ENCODE data around the gene UNC13D. TPM values are rescaled to one million over a fixed set of nuclear protein-coding genes. Genes with fewer than 3 reads are reported as not detected.

The UNC13D gene
- total RNA-seq, 1 experiment from 2014 or later, result 104 TPM

DNA sequence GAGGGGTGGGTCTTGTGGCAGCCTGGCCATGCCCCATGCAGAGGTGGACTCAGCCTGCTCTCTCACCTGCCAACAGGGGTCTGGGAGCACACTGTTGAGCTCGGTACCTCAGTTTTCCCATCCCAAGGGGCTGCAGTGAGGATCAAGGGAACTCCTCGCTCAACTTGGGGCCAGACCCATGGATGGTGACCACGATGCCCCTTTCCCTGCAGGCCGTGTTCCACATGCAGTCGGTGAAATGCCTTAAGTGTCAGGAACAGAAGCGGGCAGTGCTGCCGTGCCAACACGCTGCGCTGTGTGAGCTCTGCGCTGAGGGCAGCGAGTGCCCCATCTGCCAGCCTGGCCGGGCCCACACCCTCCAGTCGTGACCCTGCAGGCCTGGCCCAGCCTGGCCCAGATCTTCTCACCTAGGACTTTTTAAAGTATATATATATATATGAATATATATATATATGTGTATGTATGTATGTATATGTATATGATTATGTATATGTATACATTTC is 20.1 kb downstream of the UNC13D start:
- Mint-ChIP-seq H3K36me3 (ENCODE audit: insufficient read depth, unreplicated experiment) (peaks cover 74% of the 10 kb centered on the region), H3K4me1 (ENCODE audit: low read depth, unreplicated experiment) (peaks cover 6% of the 10 kb centered on the region), H3K27me3 (ENCODE audit: unreplicated experiment) (no peaks in the 10 kb centered on the region), H3K9me3 (ENCODE audit: low read depth, unreplicated experiment) (no peaks in the 10 kb centered on the region), H3K4me3 (ENCODE audit: low read depth, unreplicated experiment) (no peak overlapping the region), H3K27ac (ENCODE audit: unreplicated experiment) (peak overlapping the region; percentile 27)
- TF ChIP-seq, protein P1, sequence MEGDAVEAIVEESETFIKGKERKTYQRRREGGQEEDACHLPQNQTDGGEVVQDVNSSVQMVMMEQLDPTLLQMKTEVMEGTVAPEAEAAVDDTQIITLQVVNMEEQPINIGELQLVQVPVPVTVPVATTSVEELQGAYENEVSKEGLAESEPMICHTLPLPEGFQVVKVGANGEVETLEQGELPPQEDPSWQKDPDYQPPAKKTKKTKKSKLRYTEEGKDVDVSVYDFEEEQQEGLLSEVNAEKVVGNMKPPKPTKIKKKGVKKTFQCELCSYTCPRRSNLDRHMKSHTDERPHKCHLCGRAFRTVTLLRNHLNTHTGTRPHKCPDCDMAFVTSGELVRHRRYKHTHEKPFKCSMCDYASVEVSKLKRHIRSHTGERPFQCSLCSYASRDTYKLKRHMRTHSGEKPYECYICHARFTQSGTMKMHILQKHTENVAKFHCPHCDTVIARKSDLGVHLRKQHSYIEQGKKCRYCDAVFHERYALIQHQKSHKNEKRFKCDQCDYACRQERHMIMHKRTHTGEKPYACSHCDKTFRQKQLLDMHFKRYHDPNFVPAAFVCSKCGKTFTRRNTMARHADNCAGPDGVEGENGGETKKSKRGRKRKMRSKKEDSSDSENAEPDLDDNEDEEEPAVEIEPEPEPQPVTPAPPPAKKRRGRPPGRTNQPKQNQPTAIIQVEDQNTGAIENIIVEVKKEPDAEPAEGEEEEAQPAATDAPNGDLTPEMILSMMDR (IDR thresholded peaks at IDR 0.05; ENCODE audit: unreplicated experiment), result no peak
- intact Hi-C loops (cut with micrococcal nuclease; ENCODE audit: unreplicated experiment), result no loop called here
- CTCF ChIA-PET, result no interaction called here
- BruUV-seq (replicated peaks), result no TSS peak
- no peak for DNase-seq

DNA sequence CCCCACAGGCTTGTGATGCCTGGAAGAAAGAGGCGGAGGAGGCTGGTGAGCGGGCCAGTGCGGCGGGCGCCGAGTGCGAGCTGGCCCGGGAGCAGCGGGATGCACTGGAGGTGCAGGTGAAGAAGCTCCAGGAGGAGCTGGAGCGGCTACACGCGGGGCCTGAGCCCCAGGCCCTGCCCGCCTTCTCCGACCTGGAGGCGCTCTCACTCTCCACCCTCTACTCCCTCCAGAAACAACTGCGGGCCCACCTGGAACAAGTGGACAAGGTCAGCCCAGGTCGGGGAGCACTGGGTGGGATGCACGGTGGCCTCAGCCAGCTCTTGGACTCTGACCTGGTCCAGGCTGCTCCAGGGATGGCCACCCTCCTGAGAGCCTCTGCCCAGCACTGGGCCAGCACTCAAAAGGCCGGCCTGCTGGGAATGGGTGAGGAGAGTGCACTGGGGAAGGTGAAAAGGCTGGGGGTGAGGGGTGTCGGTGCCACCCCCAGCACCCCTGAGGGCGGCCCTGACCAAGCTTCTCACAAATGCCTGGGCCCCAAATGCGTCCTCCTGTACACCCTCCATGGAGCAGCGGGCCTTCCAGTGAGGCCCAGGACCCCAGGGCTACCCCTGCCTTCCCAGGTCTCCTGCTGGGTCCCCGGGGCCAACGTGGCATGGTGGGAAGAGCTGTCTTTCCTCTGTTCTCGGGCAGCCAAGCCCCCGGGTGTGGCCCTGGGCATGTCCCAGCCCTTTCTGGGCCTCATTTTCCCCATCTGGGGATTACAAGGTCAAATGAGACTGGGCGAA is 20.8 kb downstream of the UNC13D start:
- DNase-seq, result no peak
- H3K4me1 Mint-ChIP-seq (ENCODE audit: low read depth, unreplicated experiment), result peaks cover 6% of the 10 kb centered on the region
- no peaks in the 10 kb centered on the region for H3K9me3 Mint-ChIP-seq (ENCODE audit: low read depth, unreplicated experiment)
- TF ChIP-seq, protein P1 (IDR thresholded peaks at IDR 0.05; ENCODE audit: unreplicated experiment), result no peak
- intact Hi-C loops (cut with micrococcal nuclease; ENCODE audit: unreplicated experiment), result no loop called here
- H3K27ac Mint-ChIP-seq (ENCODE audit: unreplicated experiment), result no peak overlapping the region
- H3K27me3 Mint-ChIP-seq (ENCODE audit: unreplicated experiment), result no peaks in the 10 kb centered on the region
- no peak overlapping the region for H3K4me3 Mint-ChIP-seq (ENCODE audit: low read depth, unreplicated experiment)
- CTCF ChIA-PET, result no interaction called here
- no TSS peak for BruUV-seq (replicated peaks)
- peaks cover 74% of the 10 kb centered on the region for H3K36me3 Mint-ChIP-seq (ENCODE audit: insufficient read depth, unreplicated experiment)

GRCh38 chr17:75822800-75823166 is 21.4 kb downstream of the UNC13D start:
- peaks cover 74% of the 10 kb centered on the region for H3K36me3 Mint-ChIP-seq (ENCODE audit: insufficient read depth, unreplicated experiment)
- TF ChIP-seq, protein P1 (IDR thresholded peaks at IDR 0.05; ENCODE audit: unreplicated experiment), result no peak
- CTCF ChIA-PET, result no interaction called here
- H3K4me1 Mint-ChIP-seq (ENCODE audit: low read depth, unreplicated experiment), result peaks cover 6% of the 10 kb centered on the region
- no peak overlapping the region for H3K4me3 Mint-ChIP-seq (ENCODE audit: low read depth, unreplicated experiment)
- no peak overlapping the region for H3K27ac Mint-ChIP-seq (ENCODE audit: unreplicated experiment)
- no TSS peak for BruUV-seq (replicated peaks)
- DNase-seq, result no peak
- H3K27me3 Mint-ChIP-seq (ENCODE audit: unreplicated experiment), result no peaks in the 10 kb centered on the region
- no peaks in the 10 kb centered on the region for H3K9me3 Mint-ChIP-seq (ENCODE audit: low read depth, unreplicated experiment)
- intact Hi-C loops (cut with micrococcal nuclease; ENCODE audit: unreplicated experiment), result no loop called here

DNA sequence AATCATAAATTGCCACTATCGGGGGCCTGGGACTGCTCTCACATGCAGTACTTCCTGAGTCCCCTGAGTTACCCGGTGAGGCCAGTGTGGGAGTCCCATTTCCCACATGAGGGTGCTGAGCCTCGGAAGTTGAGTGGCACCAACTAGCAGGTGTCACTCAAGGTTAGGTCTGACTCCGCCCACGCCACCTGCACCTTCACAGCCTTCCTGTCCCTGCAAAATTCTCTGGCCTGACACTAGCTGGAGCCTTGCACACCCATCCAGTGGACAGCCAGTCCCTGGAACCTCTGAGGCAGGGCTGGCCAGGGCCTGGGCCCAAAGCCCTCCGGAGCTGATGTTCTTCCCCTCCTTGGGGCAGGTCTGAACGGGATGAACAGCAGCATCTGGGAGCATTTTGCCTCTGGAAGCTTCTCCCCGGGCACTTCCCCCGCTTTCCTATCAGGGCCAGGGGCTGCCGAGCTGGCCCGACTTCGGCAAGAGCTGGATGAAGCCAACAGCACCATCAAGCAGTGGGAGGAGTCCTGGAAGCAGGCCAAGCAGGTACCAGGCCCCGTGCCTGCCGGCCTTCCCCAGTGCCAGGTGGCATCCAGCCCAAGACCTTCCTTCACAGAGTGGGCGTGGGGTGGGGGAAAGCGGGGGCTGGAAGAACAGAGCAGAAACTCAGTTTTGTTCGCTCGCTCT is 21.9 kb downstream of the UNC13D start:
- Mint-ChIP-seq H3K4me3 (ENCODE audit: low read depth, unreplicated experiment) (no peak overlapping the region), H3K4me1 (ENCODE audit: low read depth, unreplicated experiment) (peaks cover 6% of the 10 kb centered on the region), H3K27me3 (ENCODE audit: unreplicated experiment) (no peaks in the 10 kb centered on the region), H3K36me3 (ENCODE audit: insufficient read depth, unreplicated experiment) (peaks cover 72% of the 10 kb centered on the region), H3K9me3 (ENCODE audit: low read depth, unreplicated experiment) (no peaks in the 10 kb centered on the region), H3K27ac (ENCODE audit: unreplicated experiment) (no peak overlapping the region)
- DNase-seq, result peak; percentile 56
- TF ChIP-seq, protein P1 (IDR thresholded peaks at IDR 0.05; ENCODE audit: unreplicated experiment), result no peak
- intact Hi-C loops (cut with micrococcal nuclease; ENCODE audit: unreplicated experiment), result no loop called here
- BruUV-seq (replicated peaks), result no TSS peak
- CTCF ChIA-PET, result no interaction called here

Data from Calu3 (cell line).